ENCODE data around the gene ZMYND11. TPM values are rescaled to one million over a fixed set of nuclear protein-coding genes. Genes with fewer than 3 reads are reported as not detected.

ZMYND11 gene
- total and polyA plus RNA-seq, 2 of the 13 experiments (the other 11 are each of a cell fraction or from before 2014, with no cell fraction given) = 17.5 to 38.7 TPM

GRCh38 chr10:219731-220472 lies 84.6 kb downstream of the ZMYND11 start (continued):
- TF ChIP-seq, protein P1, sequence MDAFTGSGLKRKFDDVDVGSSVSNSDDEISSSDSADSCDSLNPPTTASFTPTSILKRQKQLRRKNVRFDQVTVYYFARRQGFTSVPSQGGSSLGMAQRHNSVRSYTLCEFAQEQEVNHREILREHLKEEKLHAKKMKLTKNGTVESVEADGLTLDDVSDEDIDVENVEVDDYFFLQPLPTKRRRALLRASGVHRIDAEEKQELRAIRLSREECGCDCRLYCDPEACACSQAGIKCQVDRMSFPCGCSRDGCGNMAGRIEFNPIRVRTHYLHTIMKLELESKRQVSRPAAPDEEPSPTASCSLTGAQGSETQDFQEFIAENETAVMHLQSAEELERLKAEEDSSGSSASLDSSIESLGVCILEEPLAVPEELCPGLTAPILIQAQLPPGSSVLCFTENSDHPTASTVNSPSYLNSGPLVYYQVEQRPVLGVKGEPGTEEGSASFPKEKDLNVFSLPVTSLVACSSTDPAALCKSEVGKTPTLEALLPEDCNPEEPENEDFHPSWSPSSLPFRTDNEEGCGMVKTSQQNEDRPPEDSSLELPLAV (CRISPR knock-in tag; conservative IDR thresholded peaks at IDR 0.05; ENCODE audit: low read depth) = no peak
- no peak for TF ChIP-seq MED1 (CRISPR knock-in tag; IDR thresholded peaks at IDR 0.05)

- TF ChIP-seq EED (CRISPR knock-in tag; IDR thresholded peaks at IDR 0.05) (no peak), SNAPC2 (CRISPR knock-in tag; IDR thresholded peaks at IDR 0.05) (no peak), RFX3 (CRISPR knock-in tag; IDR thresholded peaks at IDR 0.05) (no peak), ZNF780A (CRISPR knock-in tag; IDR thresholded peaks at IDR 0.05) (no peak), CHD2 (IDR thresholded peaks at IDR 0.05; ENCODE audit: low read depth, low read length) (no peak), ZZZ3 (CRISPR knock-in tag; IDR thresholded peaks at IDR 0.05; ENCODE audit: borderline replicate concordance) (no peak), NAIF1 (CRISPR knock-in tag; IDR thresholded peaks at IDR 0.05; ENCODE audit: borderline replicate concordance) (no peak), MED13 (CRISPR knock-in tag; IDR thresholded peaks at IDR 0.05) (no peak)
- Histone ChIP-seq H3K9me3 (ENCODE audit: low read length) (no peaks in the 10 kb centered on the region), H3K4me3 (replicated peaks in 1 of 3; ENCODE audit: insufficient read depth in 1 of 3, low read depth in 2 of 3, low read length in 3 of 3) (no peak overlapping the region), H2AFZ (ENCODE audit: low read length) (no peak overlapping the region), H3K79me2 (ENCODE audit: insufficient read depth, low read length) (no peaks in the 10 kb centered on the region), H3K9ac (ENCODE audit: insufficient read depth, low read depth, low read length) (no peak overlapping the region), H4K20me1 (ENCODE audit: insufficient read depth, low read length) (no peaks in the 10 kb centered on the region), H3K4me1 (ENCODE audit: insufficient read depth, low read length) (peaks cover 6% of the 10 kb centered on the region; the same call in 1 of the 2 replicates), H3K27me3 (ENCODE audit: control insufficient read depth in 1 of 2, insufficient read depth in 2 of 2, low read length in 2 of 2) (no peaks in the 10 kb centered on the region), H3K27ac (ENCODE audit: extremely low read length, insufficient read depth, low read length) (no peak overlapping the region), H3K36me3 (replicated peaks in 1 of 2; ENCODE audit: control insufficient read depth in 1 of 2, insufficient read depth in 2 of 2, low read length in 2 of 2) (peaks cover 0 to 2% of the 10 kb centered on the region in 2 experiments; a peak in 2 of 5 replicates), H3K4me2 (ENCODE audit: low read depth, low read length) (no peak overlapping the region)
- no peak for FAIRE-seq
- no peak for ATAC-seq
- WGBS (ENCODE audit: low lambda C conversion rate) = 89% methylated on average over 3 of the region's 3 CpGs
- intact Hi-C loops (cut with micrococcal nuclease; ENCODE audit: unreplicated experiment) (no loop called here), in situ Hi-C loops (cut with HindIII; ENCODE audit: extremely low pct_ligation_motif_present, low pct_unique_long_range_greater_than_20kb) (no loop called here)
- POLR2A ChIA-PET = no interaction called here
- no TSS peak for BruUV-seq (replicated peaks)
- no peak for DNase-seq (ENCODE audit: low spot score)
- CTCF ChIA-PET (ENCODE audit: low intra/inter-chr PET ratio, low total read pairs) = no interaction called here
Observed at GRCh38 chr10:224571-224970, 89.3 kb downstream of the ZMYND11 start.

Data from HepG2 (cell line).